Duodenal mucosa (tissue), 2 donors: Measurements from ENCODE around the gene BBX.

ENCODE experiments used
- H3K27ac ChIP-seq: one replicate; pipeline ENCODE4 v1.7.0; 2013; ENCODE audit warnings: low read depth, low read length
- H3K27me3 ChIP-seq, 2 donors: one replicate each; pipeline ENCODE4 v1.7.0; 2013; ENCODE audit warnings: low read length in 2 of 2, control low read depth in 1 of 2; ENCODE audit not compliant: insufficient read depth in 2 of 2, control insufficient read depth in 1 of 2
- H3K36me3 ChIP-seq, 2 donors: one replicate each; pipeline ENCODE4 v1.7.0; 2013; ENCODE audit warnings: low read length in 2 of 2, control low read depth in 1 of 2; ENCODE audit not compliant: insufficient read depth in 2 of 2, control insufficient read depth in 1 of 2
- H3K4me1 ChIP-seq, 2 donors: one replicate each; pipeline ENCODE4 v1.7.0; 2013; ENCODE audit warnings: low read length in 2 of 2, control low read depth in 1 of 2; ENCODE audit not compliant: insufficient read depth in 2 of 2, control insufficient read depth in 1 of 2
- H3K4me3 ChIP-seq, 2 donors: one replicate each; pipeline ENCODE4 v1.7.0; 2013; ENCODE audit warnings: low read length in 2 of 2, low read depth in 1 of 2
- H3K9ac ChIP-seq, 2 donors: one replicate each; pipeline ENCODE4 v1.7.0; 2013; ENCODE audit warnings: low read length in 2 of 2, low read depth in 1 of 2
- H3K9me3 ChIP-seq, 2 donors: one replicate each; pipeline ENCODE4 v1.7.0; 2013; ENCODE audit warnings: low read length in 2 of 2, control low read depth in 1 of 2; ENCODE audit not compliant: control insufficient read depth in 1 of 2

Gene BBX

DNA sequence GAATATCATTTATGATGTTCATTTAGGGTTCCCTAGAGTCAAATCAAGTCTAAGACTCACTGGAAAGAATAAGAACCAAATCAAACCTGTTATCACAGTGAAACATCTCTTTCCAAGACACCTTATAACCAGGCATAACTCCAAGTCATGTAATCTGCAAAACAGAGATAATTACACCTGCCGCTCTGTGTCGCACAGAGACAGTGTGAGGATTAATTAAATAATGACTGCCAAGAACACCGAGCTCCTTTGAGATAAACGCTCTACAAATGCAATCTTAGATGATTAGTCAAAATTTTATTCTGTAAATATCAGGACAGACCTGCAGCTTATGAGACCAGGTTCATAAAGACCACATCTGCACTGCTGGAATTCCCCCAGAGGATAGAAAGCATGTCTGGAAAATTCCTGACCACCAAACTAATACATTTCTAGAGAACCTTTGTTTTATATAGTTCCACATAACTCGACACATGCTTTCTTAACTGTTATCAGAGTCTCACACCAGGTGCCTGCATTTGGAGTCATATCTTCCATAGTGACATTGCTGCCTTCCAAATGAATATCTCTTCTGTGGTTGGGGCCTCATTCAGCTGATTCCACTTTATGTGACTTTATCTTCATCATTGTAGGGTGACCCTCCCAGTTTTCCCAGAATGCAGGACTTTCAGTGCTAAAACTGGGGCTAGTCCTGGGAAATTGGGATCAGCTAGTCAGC, 315.3 kb downstream of the BBX start:
- no peak overlapping the region for H3K9ac ChIP-seq
- no peaks in the 10 kb centered on the region for H3K27me3 ChIP-seq

GRCh38 chr3:107841831-107842230, 319.1 kb downstream of the BBX start:
- no peak overlapping the region for H3K27ac ChIP-seq
- H3K9ac ChIP-seq, result no peak overlapping the region
- H3K4me3 ChIP-seq, result no peak overlapping the region
- H3K27me3 ChIP-seq, result no peaks in the 10 kb centered on the region
- no peaks in the 10 kb centered on the region for H3K9me3 ChIP-seq
- H3K4me1 ChIP-seq, result peaks cover 0 to 3% of the 10 kb centered on the region in 2 donors
- H3K36me3 ChIP-seq, result no peaks in the 10 kb centered on the region

More for the DNA sequence above, 315.3 kb downstream of the BBX start:
- no peaks in the 10 kb centered on the region for H3K4me1 ChIP-seq
- H3K27ac ChIP-seq, result no peak overlapping the region
- no peak overlapping the region for H3K4me3 ChIP-seq
- H3K36me3 ChIP-seq, result no peaks in the 10 kb centered on the region
- H3K9me3 ChIP-seq, result no peaks in the 10 kb centered on the region

GRCh38 chr3:107842940-107843339, 320.2 kb downstream of the BBX start:
- Histone ChIP-seq H3K9me3 (no peaks in the 10 kb centered on the region), H3K9ac (no peak overlapping the region), H3K4me1 (peaks cover 0 to 3% of the 10 kb centered on the region in 2 donors), H3K27ac (no peak overlapping the region), H3K27me3 (no peaks in the 10 kb centered on the region), H3K36me3 (no peaks in the 10 kb centered on the region), H3K4me3 (no peak overlapping the region)

GRCh38 chr3:107845380-107846278, 322.9 kb downstream of the BBX start:
- no peaks in the 10 kb centered on the region for H3K36me3 ChIP-seq
- H3K27ac ChIP-seq, result no peak overlapping the region
- no peak overlapping the region for H3K4me3 ChIP-seq
- peaks cover 0 to 3% of the 10 kb centered on the region in 2 donors for H3K4me1 ChIP-seq
- H3K27me3 ChIP-seq, result no peaks in the 10 kb centered on the region
- no peak overlapping the region for H3K9ac ChIP-seq
- no peaks in the 10 kb centered on the region for H3K9me3 ChIP-seq

GRCh38 chr3:107846279-107846852, 323.6 kb downstream of the BBX start:
- H3K36me3 ChIP-seq, result no peaks in the 10 kb centered on the region
- no peak overlapping the region for H3K4me3 ChIP-seq
- H3K9me3 ChIP-seq, result no peaks in the 10 kb centered on the region
- H3K4me1 ChIP-seq, result peaks cover 0 to 3% of the 10 kb centered on the region in 2 donors
- H3K27ac ChIP-seq, result no peak overlapping the region
- no peaks in the 10 kb centered on the region for H3K27me3 ChIP-seq
- no peak overlapping the region for H3K9ac ChIP-seq

GRCh38 chr3:107847791-107848190, 325.0 kb downstream of the BBX start:
- peaks cover 0 to 3% of the 10 kb centered on the region in 2 donors for H3K4me1 ChIP-seq
- peaks cover 3 to 7% of the 10 kb centered on the region in 2 donors for H3K9me3 ChIP-seq
- H3K4me3 ChIP-seq, result no peak overlapping the region
- no peak overlapping the region for H3K9ac ChIP-seq
- no peak overlapping the region for H3K27ac ChIP-seq
- no peaks in the 10 kb centered on the region for H3K27me3 ChIP-seq
- H3K36me3 ChIP-seq, result no peaks in the 10 kb centered on the region

DNA sequence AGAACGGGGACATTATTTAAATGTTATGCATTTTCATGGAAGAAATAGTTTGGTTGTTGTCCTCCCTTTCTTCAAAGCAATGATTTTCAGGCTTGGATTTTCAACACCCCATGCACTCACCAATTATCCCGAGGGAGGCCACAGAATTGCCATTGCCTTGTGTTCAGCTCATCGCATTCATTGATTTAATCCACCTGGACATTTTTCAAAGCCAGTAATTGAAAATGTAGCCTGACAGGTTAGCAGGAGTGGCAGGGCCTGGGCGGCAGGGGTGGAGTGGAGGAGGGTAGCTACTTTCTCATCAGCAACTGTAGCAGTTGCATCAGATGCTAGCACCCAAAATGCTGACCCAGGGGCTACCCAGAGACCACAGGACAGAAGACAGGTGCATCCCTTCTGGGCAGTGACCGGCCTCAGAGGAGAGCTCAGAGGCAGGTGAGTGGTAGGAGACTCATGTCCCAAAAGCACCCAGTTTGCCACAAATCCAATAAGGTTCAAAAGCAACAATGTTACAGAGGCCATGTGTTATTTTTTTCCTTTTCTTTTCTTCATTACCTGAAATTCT, 325.7 kb downstream of the BBX start:
- no peaks in the 10 kb centered on the region for H3K36me3 ChIP-seq
- H3K4me1 ChIP-seq, result peaks cover 0 to 3% of the 10 kb centered on the region in 2 donors
- no peaks in the 10 kb centered on the region for H3K27me3 ChIP-seq
- H3K4me3 ChIP-seq, result no peak overlapping the region
- peaks cover 3 to 7% of the 10 kb centered on the region in 2 donors for H3K9me3 ChIP-seq
- H3K9ac ChIP-seq, result no peak overlapping the region
- no peak overlapping the region for H3K27ac ChIP-seq

DNA sequence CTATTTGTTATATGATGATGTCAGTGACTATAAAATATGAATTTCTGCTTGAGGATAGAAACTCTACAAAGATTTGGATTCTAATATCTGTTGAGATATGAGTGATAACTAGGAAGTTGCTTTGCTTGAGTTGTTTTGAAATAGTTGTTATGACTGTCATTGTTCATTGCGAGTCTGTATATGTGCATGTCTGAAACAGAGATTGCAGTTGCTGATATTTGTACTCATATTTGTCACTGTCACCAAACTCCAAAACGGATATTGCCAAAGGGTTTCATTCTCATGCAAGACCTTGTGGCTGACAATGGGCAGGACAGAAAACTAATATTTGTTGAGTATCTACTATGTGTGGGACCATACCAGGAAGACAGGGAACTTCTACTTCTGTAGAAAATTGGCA, 327.9 kb downstream of the BBX start:
- H3K27ac ChIP-seq, result no peak overlapping the region
- H3K9me3 ChIP-seq, result peaks cover 3 to 7% of the 10 kb centered on the region in 2 donors
- no peaks in the 10 kb centered on the region for H3K36me3 ChIP-seq
- H3K4me1 ChIP-seq, result peaks cover 0 to 3% of the 10 kb centered on the region in 2 donors
- H3K4me3 ChIP-seq, result no peak overlapping the region
- no peaks in the 10 kb centered on the region for H3K27me3 ChIP-seq
- H3K9ac ChIP-seq, result no peak overlapping the region

GRCh38 chr3:107853821-107854220, 331.1 kb downstream of the BBX start:
- Histone ChIP-seq H3K27ac (no peak overlapping the region), H3K36me3 (no peaks in the 10 kb centered on the region), H3K9ac (no peak overlapping the region), H3K9me3 (peaks cover 3 to 7% of the 10 kb centered on the region in 2 donors), H3K4me3 (no peak overlapping the region), H3K4me1 (no peaks in the 10 kb centered on the region), H3K27me3 (no peaks in the 10 kb centered on the region)

GRCh38 chr3:107854733-107855132, 332.0 kb downstream of the BBX start:
- Histone ChIP-seq H3K36me3 (no peaks in the 10 kb centered on the region), H3K4me1 (no peaks in the 10 kb centered on the region), H3K27ac (no peak overlapping the region), H3K9ac (no peak overlapping the region), H3K9me3 (peaks cover 3 to 7% of the 10 kb centered on the region in 2 donors), H3K27me3 (no peaks in the 10 kb centered on the region), H3K4me3 (no peak overlapping the region)
